Mammary epithelial cell (primary cell): ENCODE results near the gene PDZD7.
"Not testable (repeated sequence)": the region's sequence is repeated elsewhere in the genome, so short reads cannot be mapped to it uniquely, and the experiment has no call there.

Experiments used
- EZH2 ChIP-seq: IDR thresholded peaks from 2 replicates; pipeline ENCODE4 v1.6.1; 2012; ENCODE audit warnings: low read length, inconsistent platforms, borderline replicate concordance
- TF ChIP-seq, protein P1 (sequence below), 2 donors: IDR thresholded peaks in 1 of 2; conservative IDR thresholded peaks in 1 of 2; 2 replicates each; pipeline ENCODE4 v1.5.1; 2011 to 2012; ENCODE audit warnings: inconsistent platforms in 2 of 2, low read length in 2 of 2, mild to moderate bottlenecking in 2 of 2, control low read depth in 1 of 2, low read depth in 1 of 2; ENCODE audit not compliant: insufficient read depth in 1 of 2; ENCODE audit errors: extremely low read depth in 1 of 2

DNA sequence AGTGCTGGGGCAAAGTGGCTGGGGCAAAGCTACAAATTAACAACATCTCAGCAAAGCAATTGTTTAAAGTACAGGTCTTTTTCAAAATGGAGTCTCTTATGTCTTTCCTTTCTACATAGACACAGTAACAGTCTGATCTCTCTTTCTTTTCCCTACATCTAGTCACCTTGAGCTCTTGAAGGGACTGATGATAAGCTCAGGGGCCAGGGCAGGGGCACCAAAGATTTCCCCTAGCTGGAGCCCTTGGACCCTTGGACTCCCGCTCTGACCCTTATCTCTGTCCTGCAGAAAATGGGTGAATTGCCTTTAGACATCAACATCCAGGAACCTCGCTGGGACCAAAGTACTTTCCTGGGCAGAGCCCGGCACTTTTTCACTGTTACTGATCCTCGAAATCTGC lies 3.5 kb upstream of the PDZD7 start:
- TF ChIP-seq EZH2, result not testable (repeated sequence)
- TF ChIP-seq, protein P1, sequence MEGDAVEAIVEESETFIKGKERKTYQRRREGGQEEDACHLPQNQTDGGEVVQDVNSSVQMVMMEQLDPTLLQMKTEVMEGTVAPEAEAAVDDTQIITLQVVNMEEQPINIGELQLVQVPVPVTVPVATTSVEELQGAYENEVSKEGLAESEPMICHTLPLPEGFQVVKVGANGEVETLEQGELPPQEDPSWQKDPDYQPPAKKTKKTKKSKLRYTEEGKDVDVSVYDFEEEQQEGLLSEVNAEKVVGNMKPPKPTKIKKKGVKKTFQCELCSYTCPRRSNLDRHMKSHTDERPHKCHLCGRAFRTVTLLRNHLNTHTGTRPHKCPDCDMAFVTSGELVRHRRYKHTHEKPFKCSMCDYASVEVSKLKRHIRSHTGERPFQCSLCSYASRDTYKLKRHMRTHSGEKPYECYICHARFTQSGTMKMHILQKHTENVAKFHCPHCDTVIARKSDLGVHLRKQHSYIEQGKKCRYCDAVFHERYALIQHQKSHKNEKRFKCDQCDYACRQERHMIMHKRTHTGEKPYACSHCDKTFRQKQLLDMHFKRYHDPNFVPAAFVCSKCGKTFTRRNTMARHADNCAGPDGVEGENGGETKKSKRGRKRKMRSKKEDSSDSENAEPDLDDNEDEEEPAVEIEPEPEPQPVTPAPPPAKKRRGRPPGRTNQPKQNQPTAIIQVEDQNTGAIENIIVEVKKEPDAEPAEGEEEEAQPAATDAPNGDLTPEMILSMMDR (conservative IDR thresholded peaks at IDR 0.05 in 1 of 2, IDR thresholded peaks at IDR 0.05 in 1 of 2; ENCODE audit: extremely low read depth in 1 of 2, insufficient read depth in 1 of 2, low read depth in 1 of 2, low read length in 2 of 2), result not testable (repeated sequence)
